GM19438 (cell line): ENCODE measurements around the gene ALDH1L1.

Source experiments
- ATAC-seq: cut with Tn5 transposase; IDR thresholded peaks from one replicate; pipeline ENCODE4 v1.9.1; 2021; ENCODE audit warnings: low read depth; ENCODE audit not compliant: unreplicated experiment

Gene ALDH1L1

DNA sequence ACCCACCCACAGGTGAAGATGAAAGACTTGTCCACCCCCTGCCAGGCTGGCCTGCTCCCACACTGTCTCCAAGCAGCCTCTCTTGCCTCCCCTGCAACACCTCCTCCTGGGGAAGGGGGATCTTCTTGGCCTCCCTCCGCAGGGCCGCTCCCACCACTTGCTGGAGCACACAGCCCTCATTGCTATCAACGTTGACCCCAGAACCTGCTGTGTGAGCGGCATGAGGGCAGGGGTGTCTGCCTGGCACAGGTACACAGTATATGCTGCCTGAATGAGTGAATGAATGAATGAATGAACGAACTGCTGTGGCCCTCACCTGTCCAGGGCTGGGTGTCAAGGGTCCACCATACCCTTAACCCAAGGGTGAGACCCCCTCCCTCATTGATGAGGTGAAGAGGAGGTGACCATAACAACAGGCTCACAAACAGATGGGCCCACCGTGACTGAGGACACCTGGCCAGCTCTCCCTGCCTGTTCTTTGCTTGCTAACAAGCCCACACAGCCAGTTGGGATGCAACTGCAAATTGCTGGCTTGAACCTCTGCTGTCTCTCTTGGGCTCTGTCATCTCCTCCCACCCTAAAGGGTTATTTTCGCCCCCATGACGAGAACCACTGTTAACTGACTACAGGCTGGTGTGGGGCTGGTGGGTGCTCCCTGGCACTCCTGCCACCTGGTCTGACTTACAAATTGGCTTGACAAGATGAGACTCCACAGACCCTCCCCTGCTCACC, 118.9 kb downstream of the ALDH1L1 start:
- no peak for ATAC-seq

GRCh38 chr3:126060613-126061145, 119.7 kb downstream of the ALDH1L1 start:
- no peak for ATAC-seq

DNA sequence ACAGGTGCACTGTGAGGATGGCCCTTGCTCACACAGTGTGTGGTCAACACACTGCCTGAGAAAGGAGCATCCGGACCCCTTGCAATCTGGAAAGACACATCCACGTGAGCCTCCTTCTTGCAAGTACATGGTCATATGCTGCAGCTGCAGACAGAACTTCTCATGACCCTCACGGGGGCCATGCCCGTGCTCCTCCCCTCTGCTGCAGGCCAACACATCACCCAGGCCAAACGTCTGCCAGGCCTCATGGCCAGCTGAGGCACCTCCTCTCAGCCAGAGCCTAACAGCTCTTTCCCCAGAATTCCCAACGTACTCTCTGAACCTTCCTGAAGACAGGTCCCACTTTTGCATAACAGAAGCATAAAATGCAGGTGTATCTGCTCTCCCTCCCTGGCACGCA, 121.7 kb downstream of the ALDH1L1 start:
- no peak for ATAC-seq

GRCh38 chr3:126057936-126058335, 122.5 kb downstream of the ALDH1L1 start:
- no peak for ATAC-seq

DNA sequence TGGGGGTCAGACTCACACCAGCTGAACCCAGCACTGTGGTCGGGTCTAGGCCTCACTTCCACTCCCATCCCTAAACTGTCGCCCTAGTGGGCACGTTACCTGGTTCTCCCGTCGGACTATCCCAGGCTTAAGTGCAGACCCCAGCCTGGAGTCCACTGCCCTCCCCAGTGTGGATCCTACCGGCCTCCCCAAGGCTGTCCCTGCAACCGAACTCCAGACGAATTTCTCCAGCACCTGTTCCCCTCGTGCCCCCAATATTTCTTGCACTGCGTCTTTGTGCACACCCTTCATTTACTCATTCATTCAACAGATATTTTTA, 122.9 kb downstream of the ALDH1L1 start:
- no peak for ATAC-seq

DNA sequence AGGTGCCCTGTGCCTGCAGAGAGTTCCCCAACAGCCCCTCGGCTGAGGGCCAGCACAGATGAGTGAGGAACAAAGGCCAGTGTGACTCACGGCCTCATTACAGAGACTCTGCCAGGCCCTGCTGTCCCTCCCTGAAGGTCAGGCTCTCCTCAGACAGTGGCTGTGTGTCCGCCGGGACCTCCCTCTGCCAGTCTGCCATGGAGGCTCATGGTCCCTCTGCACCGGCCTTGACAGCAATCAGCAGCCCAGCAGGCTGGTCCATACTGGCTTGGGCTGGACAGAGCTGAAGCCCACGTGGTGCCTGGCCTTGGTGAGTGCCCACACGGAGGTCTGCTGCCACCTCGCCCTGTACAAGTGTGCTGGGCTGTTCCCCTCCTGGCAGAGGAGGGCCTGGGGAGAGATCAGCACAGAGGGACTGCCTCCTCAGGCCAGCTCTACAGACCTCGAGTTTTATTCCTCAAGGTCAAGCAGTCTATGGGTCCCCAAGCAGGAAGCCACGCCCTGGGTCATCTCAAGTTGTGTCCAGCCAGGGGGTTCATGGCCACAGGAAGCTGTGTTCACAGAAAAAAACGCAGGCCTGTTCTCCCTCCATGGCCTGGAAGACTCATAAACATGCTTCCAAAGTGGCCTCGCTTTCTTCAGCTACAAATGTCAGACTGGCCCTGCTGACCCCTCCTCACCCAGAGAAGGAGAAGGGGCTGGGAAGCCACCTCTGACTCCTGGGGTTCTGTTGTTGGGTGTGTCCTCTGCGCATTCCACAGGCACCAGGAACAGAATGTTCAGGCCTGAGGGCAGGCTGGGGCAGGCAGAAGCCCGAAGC, 123.5 kb downstream of the ALDH1L1 start:
- ATAC-seq, result no peak

DNA sequence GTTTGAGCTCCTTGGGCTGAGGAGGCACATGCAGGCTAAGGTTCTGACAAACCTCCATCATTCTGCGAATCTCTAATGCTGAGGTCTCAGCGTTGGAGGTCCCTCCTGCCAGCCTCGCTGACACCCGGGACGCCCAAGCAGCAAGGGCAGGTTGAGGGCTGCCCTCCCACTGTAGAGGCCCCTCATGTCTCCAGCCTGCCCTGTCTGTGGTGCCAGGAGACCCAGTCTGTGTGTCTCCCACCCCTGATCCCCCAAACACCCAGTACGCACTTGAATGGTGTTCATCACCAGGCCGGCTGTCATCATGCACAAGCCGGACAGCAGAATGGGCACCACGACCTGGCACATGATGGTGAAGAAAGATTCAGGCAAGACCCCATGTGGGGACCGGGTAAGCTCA, 124.3 kb downstream of the ALDH1L1 start:
- no peak for ATAC-seq

DNA sequence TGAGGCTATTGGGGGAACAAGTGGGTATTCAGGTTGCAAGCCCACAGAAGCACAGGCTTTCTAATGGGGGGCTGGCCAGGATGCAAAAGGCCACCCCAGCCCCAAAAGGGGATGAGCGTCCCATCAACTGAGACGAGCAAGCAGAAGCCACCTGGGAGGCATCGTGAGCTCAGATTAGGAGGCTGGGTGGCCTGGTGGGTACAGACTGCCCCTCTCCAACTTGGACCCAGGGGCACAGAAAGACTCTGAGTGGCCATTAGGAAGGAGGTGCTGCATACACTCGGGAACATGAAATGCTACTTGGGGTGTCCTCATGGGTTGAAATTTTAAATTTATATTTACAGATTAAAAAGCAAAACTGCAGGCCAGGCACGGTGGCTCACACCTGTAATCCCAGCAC, 125.5 kb downstream of the ALDH1L1 start:
- ATAC-seq, result no peak

- ATAC-seq, result no peak
These were observed 126.3 kb downstream of the ALDH1L1 start for GRCh38 chr3:126053949-126054569.
